HG03097 (cell line): ENCODE data around the gene CERS6.
A peak's percentile ranks its signal among the peaks of the same experiment; 100 is the strongest.
"Not testable (repeated sequence)": the region's sequence is repeated elsewhere in the genome, so short reads cannot be mapped to it uniquely, and the experiment has no call there.

Experiments used
- ATAC-seq: cut with Tn5 transposase; IDR thresholded peaks from one replicate; pipeline ENCODE4 v1.9.1; 2021; ENCODE audit not compliant: unreplicated experiment, low FRiP score

Gene CERS6

GRCh38 chr2:168466834-168467565 lies 10.9 kb downstream of the CERS6 start:
- no peak for ATAC-seq

DNA sequence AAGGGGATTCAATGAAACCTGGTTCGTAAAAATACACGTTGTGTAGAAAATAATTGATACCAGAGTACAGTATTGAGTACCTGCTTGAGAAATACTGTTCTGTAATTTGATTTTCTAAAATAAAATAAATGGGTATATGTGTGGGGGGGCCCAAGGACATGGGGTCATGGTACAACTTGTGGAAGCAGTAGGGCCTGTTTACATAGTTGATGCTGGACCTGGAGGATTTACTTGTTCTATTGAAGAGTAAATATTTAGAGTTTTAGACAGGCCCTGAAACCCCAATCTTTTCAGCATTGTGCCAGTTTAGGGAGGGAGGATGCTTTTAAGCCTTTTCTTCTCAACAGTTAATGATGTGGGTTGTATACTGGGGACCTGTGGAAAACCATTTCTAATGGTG lies 11.7 kb downstream of the CERS6 start:
- no peak for ATAC-seq

- ATAC-seq, result no peak
Measured at GRCh38 chr2:168468354-168468753, 12.3 kb downstream of the CERS6 start.

GRCh38 chr2:168469281-168469988 lies 13.4 kb downstream of the CERS6 start:
- peak; percentile 59 for ATAC-seq

DNA sequence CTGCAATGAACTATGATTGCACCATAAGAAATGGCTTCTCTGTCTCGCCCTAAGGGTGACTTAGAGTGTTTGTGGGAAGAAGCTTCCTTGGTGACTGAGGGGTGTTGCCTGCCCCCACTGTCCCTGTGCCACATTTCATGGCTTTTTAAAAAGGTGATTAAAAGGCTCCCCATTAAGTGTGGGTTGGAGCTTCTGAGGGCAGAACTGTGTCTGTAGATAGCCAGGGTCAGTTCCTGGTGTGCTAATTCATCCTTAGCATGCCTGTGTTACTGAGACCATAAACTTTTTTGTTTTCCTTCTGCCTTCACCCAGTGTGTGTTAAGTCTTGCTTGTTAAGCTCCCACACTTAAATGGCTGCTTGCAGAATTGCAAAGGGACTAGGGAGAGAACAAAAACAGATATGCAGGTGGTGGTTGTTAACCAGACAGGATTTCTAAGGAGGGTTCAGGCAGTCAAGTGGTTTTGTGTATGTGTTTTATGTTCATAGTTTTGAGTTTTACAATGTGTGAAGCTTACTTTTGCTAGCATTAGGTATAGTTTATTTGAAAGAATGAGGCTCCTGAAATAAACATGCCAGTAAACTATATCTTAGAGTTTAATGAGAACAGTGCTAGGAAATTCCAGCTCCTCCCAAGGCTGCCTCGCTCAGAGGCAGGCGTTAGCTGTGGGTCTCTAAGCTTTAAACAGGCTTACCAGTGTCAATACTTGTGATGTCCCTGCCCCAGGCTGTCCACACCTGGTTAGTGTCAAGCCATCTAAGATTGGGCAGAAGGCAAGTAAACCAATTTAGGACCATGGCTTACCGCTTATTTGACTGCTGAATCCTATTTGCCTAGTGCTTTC lies 14.5 kb downstream of the CERS6 start:
- no peak for ATAC-seq

GRCh38 chr2:168471163-168471475 lies 15.0 kb downstream of the CERS6 start:
- no peak for ATAC-seq

DNA sequence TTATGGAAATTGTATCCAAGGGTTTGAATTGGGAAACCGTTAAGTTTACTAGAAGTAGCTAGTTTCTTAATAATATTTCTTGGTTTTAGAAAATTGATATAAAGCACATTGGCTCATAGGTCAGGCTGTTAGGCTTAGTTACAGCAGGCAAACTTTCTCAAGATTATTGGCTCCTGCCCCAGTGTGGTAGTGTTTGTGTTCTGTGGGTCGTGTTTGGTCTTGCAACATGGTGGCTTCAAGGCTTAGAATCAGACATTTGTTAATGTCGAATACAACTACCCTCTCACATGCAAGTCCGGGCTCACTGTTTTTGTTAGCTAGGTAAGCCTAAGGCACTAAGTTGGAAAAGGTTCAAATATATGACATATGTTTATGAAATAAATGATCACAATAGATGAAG lies 19.6 kb downstream of the CERS6 start:
- no peak for ATAC-seq

GRCh38 chr2:168478206-168478605 lies 22.1 kb downstream of the CERS6 start:
- ATAC-seq, result no peak

- no peak for ATAC-seq
Measured at GRCh38 chr2:168480356-168480755, 24.3 kb downstream of the CERS6 start.

- ATAC-seq, result no peak
Measured at GRCh38 chr2:168480825-168481585, 24.9 kb downstream of the CERS6 start.

- ATAC-seq, result no peak
Measured at GRCh38 chr2:168482269-168482668, 26.2 kb downstream of the CERS6 start.

GRCh38 chr2:168482952-168483831 lies 27.1 kb downstream of the CERS6 start:
- no peak for ATAC-seq

- no peak for ATAC-seq
Measured at GRCh38 chr2:168486477-168486876, 30.4 kb downstream of the CERS6 start.

DNA sequence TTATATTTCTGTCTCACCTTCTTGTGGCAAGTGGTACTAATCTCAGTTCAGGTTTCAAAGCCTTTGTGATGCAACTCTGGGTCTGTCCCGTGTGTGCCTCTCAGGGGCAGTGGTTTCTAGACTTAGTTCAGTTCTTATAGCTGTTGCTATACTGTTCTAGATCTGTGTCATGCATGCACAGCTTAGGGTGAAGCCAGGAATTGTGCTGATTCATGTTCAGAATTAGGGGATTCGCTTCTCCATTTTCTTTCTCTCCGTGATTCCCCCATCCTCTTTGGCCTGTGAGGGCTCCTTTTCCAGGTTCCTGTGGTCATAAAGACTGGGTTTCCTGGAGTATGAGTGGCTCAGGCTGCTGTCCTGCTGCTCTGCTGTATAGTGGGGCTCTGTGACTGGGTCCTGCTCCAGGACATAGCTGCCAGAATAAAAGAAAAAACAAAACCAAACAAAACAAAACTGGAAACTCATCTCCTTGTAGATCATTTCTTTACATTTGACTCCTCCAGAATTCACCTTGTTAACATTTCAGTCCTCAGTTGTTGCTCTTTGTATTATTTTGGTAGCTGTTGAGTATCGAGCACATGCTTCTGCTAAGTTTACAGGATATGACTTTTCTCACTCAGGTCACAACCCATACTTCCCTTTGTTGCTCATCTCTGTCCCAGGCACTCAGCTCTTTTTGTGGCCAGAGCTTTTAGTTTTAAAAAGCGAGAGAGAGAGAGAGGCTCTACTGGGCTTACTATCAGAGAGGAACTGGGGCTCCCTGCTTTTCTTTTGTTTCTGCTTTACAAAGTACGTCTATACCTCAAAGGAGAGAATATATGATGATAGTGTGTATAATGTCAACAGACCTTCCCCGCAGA lies 34.2 kb downstream of the CERS6 start:
- ATAC-seq, result peak; percentile 88

DNA sequence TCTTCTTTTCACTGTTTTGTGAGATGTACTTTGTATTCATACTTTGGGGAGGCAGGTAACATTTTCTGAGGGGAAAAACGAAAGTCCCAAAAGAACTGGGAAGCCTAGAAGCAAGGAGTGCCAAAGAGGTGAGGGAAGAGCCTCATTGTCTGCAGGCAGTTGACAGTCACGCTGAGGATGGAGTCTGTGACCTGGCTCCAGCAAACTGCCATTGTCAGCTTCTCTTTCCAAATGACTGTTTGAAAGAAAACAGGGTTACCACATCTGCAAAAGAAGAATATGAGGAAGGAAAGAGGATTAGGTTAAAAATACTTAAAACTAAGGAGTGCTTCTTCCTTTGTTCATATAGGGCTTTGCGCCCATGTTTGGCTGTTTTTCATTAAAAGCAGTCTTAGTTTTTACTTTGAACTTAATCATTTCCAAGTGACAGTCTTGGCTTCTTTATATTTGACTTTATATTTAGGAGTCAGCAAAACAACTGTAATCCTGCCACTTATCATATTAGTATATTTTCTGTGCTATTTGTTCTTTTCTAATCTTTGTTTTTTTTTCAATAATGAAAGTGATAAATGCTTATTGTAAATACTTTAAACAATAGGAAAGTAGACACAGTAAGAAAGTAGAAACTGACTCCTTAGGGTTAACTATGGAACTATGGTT lies 35.0 kb downstream of the CERS6 start:
- no peak for ATAC-seq

GRCh38 chr2:168491728-168492127 lies 35.7 kb downstream of the CERS6 start:
- ATAC-seq, result not testable (repeated sequence)

DNA sequence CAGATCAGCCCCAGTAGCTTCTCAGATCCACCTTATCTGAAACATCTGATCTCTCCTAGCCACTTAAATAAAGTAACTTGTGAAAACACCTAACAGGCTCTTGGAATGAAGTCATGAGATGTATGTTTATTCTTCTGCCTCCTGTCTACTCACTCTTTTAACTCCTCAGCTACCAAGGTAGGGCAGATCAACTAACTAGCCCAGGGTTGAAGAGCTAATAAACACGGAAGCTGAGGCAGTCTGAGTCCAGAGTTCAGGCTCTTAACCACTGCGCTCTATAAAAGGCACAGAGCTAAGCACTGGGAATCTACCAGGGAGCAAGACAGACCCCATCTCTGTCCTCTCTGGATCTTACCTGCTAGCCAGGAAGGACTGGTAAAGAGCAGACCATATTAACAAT lies 37.1 kb downstream of the CERS6 start:
- not testable (repeated sequence) for ATAC-seq

GRCh38 chr2:168494190-168494711 lies 38.2 kb downstream of the CERS6 start:
- ATAC-seq, result no peak
